ENCODE results near the gene CELSR1. TPM values are rescaled to one million over a fixed set of nuclear protein-coding genes. Genes with fewer than 3 reads are reported as not detected.

Gene CELSR1
- total and polyA plus RNA-seq, 2 donors (not counting 1 experiment from before 2014, with no cell fraction given) = 30.2 to 34.8 TPM

DNA sequence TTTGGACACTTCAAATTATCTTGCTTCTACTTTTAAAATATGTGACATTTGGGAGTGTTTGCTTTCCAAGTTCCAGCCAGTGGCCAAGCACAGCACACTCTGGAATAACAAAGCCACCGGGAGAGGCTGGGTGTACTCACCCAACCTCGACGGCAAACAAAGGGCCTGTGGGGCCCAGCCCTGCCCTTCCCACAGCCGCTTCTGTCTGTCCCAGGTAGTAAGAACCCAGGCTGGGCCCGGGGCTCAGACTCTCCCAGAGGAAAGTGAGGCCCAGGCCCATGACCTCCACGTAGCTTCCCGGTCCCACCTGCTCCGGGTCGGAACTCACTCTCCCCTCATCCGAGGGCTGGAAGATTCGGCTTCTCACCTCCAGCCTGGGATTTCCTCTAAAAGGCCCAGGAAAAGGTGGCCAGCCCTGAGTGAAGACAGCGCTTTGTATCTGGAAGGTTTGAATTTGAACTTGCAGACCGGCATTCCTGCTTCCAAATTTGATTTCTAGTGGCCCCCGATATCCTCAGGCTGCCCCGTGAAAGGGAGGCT, 93.5 kb downstream of the CELSR1 start:
- no peak overlapping the region for H3K4me3 Mint-ChIP-seq
- TF ChIP-seq, protein P1, sequence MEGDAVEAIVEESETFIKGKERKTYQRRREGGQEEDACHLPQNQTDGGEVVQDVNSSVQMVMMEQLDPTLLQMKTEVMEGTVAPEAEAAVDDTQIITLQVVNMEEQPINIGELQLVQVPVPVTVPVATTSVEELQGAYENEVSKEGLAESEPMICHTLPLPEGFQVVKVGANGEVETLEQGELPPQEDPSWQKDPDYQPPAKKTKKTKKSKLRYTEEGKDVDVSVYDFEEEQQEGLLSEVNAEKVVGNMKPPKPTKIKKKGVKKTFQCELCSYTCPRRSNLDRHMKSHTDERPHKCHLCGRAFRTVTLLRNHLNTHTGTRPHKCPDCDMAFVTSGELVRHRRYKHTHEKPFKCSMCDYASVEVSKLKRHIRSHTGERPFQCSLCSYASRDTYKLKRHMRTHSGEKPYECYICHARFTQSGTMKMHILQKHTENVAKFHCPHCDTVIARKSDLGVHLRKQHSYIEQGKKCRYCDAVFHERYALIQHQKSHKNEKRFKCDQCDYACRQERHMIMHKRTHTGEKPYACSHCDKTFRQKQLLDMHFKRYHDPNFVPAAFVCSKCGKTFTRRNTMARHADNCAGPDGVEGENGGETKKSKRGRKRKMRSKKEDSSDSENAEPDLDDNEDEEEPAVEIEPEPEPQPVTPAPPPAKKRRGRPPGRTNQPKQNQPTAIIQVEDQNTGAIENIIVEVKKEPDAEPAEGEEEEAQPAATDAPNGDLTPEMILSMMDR (IDR thresholded peaks at IDR 0.05) = no peak
- TF ChIP-seq EZH2 (IDR thresholded peaks at IDR 0.05; ENCODE audit: borderline replicate concordance, insufficient read depth, low read depth, low read length, poor library complexity, severe bottlenecking) = no peak
- Histone ChIP-seq H3K9ac (ENCODE audit: low read length) (no peak overlapping the region), H3K4me2 (replicated peaks; ENCODE audit: low read depth, low read length, poor library complexity, severe bottlenecking) (no peak overlapping the region), H3K27me3 (replicated peaks in 1 of 4; ENCODE audit: control extremely low read depth in 1 of 4, control insufficient read depth in 3 of 4, insufficient read depth in 4 of 4, low read length in 3 of 4) (peaks cover 0 to 2% (median 0%) of the 10 kb centered on the region in 4 experiments), H3K36me3 (replicated peaks in 1 of 2; ENCODE audit: control extremely low read depth in 1 of 2, control insufficient read depth in 1 of 2, extremely low read depth in 1 of 2, insufficient read depth in 2 of 2, low read length in 1 of 2) (no peaks in the 10 kb centered on the region), H3K79me2 (ENCODE audit: control insufficient read depth, insufficient read depth, low read length) (no peaks in the 10 kb centered on the region), H2AFZ (ENCODE audit: insufficient read depth, low read depth, low read length, poor library complexity, severe bottlenecking) (no peak overlapping the region), H3K27ac (ENCODE audit: low read length in 2 of 2) (no peak overlapping the region), H3K4me3 (ENCODE audit: control extremely low read depth in 1 of 5, extremely low read depth in 1 of 5, insufficient read depth in 1 of 5, low read depth in 2 of 5, low read length in 4 of 5) (no peak overlapping the region), H3K9me3 (ENCODE audit: control extremely low read depth in 1 of 3, control insufficient read depth in 2 of 3, insufficient read depth in 1 of 3, low read length in 2 of 3) (peaks cover 0 to 3% (median 0%) of the 10 kb centered on the region in 3 donors), H4K20me1 (ENCODE audit: control insufficient read depth, insufficient read depth, low read length, poor library complexity, severe bottlenecking) (no peaks in the 10 kb centered on the region), H3K4me1 (ENCODE audit: control insufficient read depth in 2 of 2, insufficient read depth in 2 of 2, low read length in 2 of 2) (no peaks in the 10 kb centered on the region)
- POLR2A ChIA-PET = no interaction called here
- CTCF ChIA-PET = no interaction called here
- intact Hi-C loops (cut with micrococcal nuclease) = no loop called here
- DNase-seq (no peak), ATAC-seq (ENCODE audit: low read depth) (no peak)
- no peak overlapping the region for H3K27ac Mint-ChIP-seq
- H3K4me1 Mint-ChIP-seq = no peaks in the 10 kb centered on the region
- H3K27me3 Mint-ChIP-seq = peaks cover 8% of the 10 kb centered on the region
- 92% methylated on average over 14 of the region's 15 CpGs for WGBS (ENCODE audit: insufficient coverage)
- no peaks in the 10 kb centered on the region for H3K9me3 Mint-ChIP-seq (ENCODE audit: insufficient read depth)

DNA sequence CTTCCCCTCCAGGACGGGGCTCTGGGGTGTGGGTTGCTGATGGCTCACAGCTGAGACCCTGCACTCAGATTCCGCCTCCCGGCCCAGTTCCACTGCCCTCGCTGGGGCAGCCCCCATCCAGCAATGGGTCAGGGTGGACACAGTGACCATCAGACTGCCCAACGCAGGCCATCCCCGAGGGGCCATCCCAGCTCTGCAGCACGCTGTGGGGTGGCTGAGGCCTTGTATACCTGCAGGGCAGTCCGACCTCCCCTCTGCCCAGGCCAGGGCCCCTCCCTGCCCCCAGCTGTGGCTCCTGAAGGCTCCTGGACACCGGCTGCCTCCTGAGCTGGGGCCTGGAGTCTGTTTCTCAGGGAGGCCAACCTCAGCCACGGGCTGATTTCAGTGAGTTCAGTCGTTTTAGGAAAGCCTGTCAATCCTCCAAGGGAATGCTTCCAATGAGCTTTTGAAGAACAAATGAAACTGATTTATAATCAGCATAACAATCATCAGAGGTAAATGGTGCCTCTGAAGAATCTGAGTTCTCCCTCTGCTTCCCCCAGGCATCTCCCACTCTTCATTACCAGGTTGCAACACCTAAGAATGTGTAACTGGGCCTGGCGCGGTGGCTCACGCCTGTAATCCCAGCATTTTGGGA, 95.1 kb downstream of the CELSR1 start:
- H3K4me2 ChIP-seq (replicated peaks; ENCODE audit: low read depth, low read length, poor library complexity, severe bottlenecking) = no peak overlapping the region
- no peaks in the 10 kb centered on the region for H3K4me1 Mint-ChIP-seq
- no peak overlapping the region for H3K4me3 ChIP-seq (ENCODE audit: control extremely low read depth in 1 of 5, extremely low read depth in 1 of 5, insufficient read depth in 1 of 5, low read depth in 2 of 5, low read length in 4 of 5)
- peaks cover 3% of the 10 kb centered on the region for H3K27me3 Mint-ChIP-seq
- ChIA-PET POLR2A (no interaction called here), CTCF (no interaction called here)
- no peaks in the 10 kb centered on the region for H3K36me3 ChIP-seq (replicated peaks in 1 of 2; ENCODE audit: control extremely low read depth in 1 of 2, control insufficient read depth in 1 of 2, extremely low read depth in 1 of 2, insufficient read depth in 2 of 2, low read length in 1 of 2)
- H3K9me3 Mint-ChIP-seq (ENCODE audit: insufficient read depth) = no peaks in the 10 kb centered on the region
- DNase-seq (no peak), ATAC-seq (ENCODE audit: low read depth) (no peak)
- no peak overlapping the region for H3K4me3 Mint-ChIP-seq
- H4K20me1 ChIP-seq (ENCODE audit: control insufficient read depth, insufficient read depth, low read length, poor library complexity, severe bottlenecking) = no peaks in the 10 kb centered on the region
- WGBS (ENCODE audit: insufficient coverage) = 89% methylated on average over 11 of the region's 14 CpGs
- no peak overlapping the region for H3K27ac Mint-ChIP-seq
- H3K4me1 ChIP-seq (ENCODE audit: control insufficient read depth in 2 of 2, insufficient read depth in 2 of 2, low read length in 2 of 2) = peaks cover 0 to 6% of the 10 kb centered on the region in 2 donors
- H3K9ac ChIP-seq (ENCODE audit: low read length) = no peak overlapping the region
- no peaks in the 10 kb centered on the region for H3K79me2 ChIP-seq (ENCODE audit: control insufficient read depth, insufficient read depth, low read length)
- intact Hi-C loops (cut with micrococcal nuclease) = no loop called here
- TF ChIP-seq EZH2 (IDR thresholded peaks at IDR 0.05; ENCODE audit: borderline replicate concordance, insufficient read depth, low read depth, low read length, poor library complexity, severe bottlenecking) = no peak
- TF ChIP-seq, protein P1 (IDR thresholded peaks at IDR 0.05) = no peak
- H2AFZ ChIP-seq (ENCODE audit: insufficient read depth, low read depth, low read length, poor library complexity, severe bottlenecking) = no peak overlapping the region
- peaks cover 0 to 3% (median 0%) of the 10 kb centered on the region in 3 donors for H3K9me3 ChIP-seq (ENCODE audit: control extremely low read depth in 1 of 3, control insufficient read depth in 2 of 3, insufficient read depth in 1 of 3, low read length in 2 of 3)
- no peak overlapping the region for H3K27ac ChIP-seq (ENCODE audit: low read length in 2 of 2)
- H3K27me3 ChIP-seq (replicated peaks in 1 of 4; ENCODE audit: control extremely low read depth in 1 of 4, control insufficient read depth in 3 of 4, insufficient read depth in 4 of 4, low read length in 3 of 4) = no peaks in the 10 kb centered on the region
